CD14-positive monocyte (primary cell): ENCODE results near the gene FAM167B. TPM values are rescaled to one million over a fixed set of nuclear protein-coding genes. Genes with fewer than 3 reads are reported as not detected.

ENCODE experiments used
- DNase-seq, 3 donors: peaks; one replicate each; pipeline ENCODE4 v3.0.0-alpha.2; 2011 to 2022
- H2AFZ ChIP-seq: 2 replicates; pipeline ENCODE4 v1.6.0; 2012; ENCODE audit warnings: mild to moderate bottlenecking, low read depth, low read length, inconsistent platforms; ENCODE audit not compliant: insufficient read depth, poor library complexity, severe bottlenecking
- H3K27ac ChIP-seq, 2 donors: 1 replicate in 1 of 2; 2 replicates in 1 of 2; pipeline ENCODE4 v1.5.1; 2012 to 2013; ENCODE audit warnings: low read length in 2 of 2, control low read depth in 1 of 2, inconsistent platforms in 1 of 2, low read depth in 1 of 2, mild to moderate bottlenecking in 1 of 2
- H3K27me3 ChIP-seq, 2 donors: one replicate each; pipeline versions ENCODE4 v1.6.0 to v1.6.1; 2011 to 2013; ENCODE audit warnings: low read length in 2 of 2; ENCODE audit not compliant: control insufficient read depth in 2 of 2, insufficient read depth in 2 of 2
- H3K36me3 ChIP-seq, 2 donors: replicated peaks in 1 of 2; 1 replicate in 1 of 2; 2 replicates in 1 of 2; pipeline versions ENCODE4 v1.5.1 to v1.6.1; 2012 to 2013; ENCODE audit warnings: low read length in 2 of 2, control low read depth in 1 of 2, inconsistent platforms in 1 of 2, mild to moderate bottlenecking in 1 of 2; ENCODE audit not compliant: insufficient read depth in 2 of 2, control insufficient read depth in 1 of 2
- H3K4me1 ChIP-seq, 2 donors: 1 replicate in 1 of 2; 2 replicates in 1 of 2; pipeline versions ENCODE4 v1.5.1 to v1.6.1; 2012 to 2013; ENCODE audit warnings: low read length in 2 of 2, control low read depth in 1 of 2, inconsistent platforms in 1 of 2, mild to moderate bottlenecking in 1 of 2, moderate library complexity in 1 of 2; ENCODE audit not compliant: insufficient read depth in 2 of 2, control insufficient read depth in 1 of 2
- H3K4me2 ChIP-seq: replicated peaks from 2 replicates; pipeline ENCODE3; 2012; ENCODE audit warnings: low read length, moderate library complexity, mild to moderate bottlenecking; ENCODE audit not compliant: poor library complexity, severe bottlenecking; ENCODE audit errors: extremely low read depth
- H3K4me3 ChIP-seq, 3 experiments: fragments of 200-600 bp in 1 of 3; sonication (generic) in 1 of 3; replicated peaks in 1 of 3; 1 replicate in 2 of 3; 2 replicates in 1 of 3; pipeline ENCODE4 v1.5.1; 2011 to 2013; ENCODE audit warnings: low read length in 3 of 3, mild to moderate bottlenecking in 3 of 3, control low read depth in 2 of 3, low read depth in 2 of 3, inconsistent platforms in 1 of 3, moderate library complexity in 1 of 3
- H3K79me2 ChIP-seq: 2 replicates; pipeline ENCODE4 v1.6.0; 2012; ENCODE audit warnings: mild to moderate bottlenecking, control low read depth, inconsistent platforms, low read length, moderate library complexity; ENCODE audit not compliant: insufficient read depth
- H3K9ac ChIP-seq: 2 replicates; pipeline ENCODE4 v1.6.0; 2017; ENCODE audit warnings: low read length, mild to moderate bottlenecking; ENCODE audit not compliant: insufficient read depth, poor library complexity, severe bottlenecking
- H3K9me3 ChIP-seq, 2 donors: replicated peaks in 1 of 2; 1 replicate in 1 of 2; 2 replicates in 1 of 2; pipeline versions ENCODE4 v1.5.1 to v1.6.1; 2012 to 2013; ENCODE audit warnings: low read length in 2 of 2, control low read depth in 1 of 2; ENCODE audit not compliant: control insufficient read depth in 1 of 2, insufficient read depth in 1 of 2
- H4K20me1 ChIP-seq: 2 replicates; pipeline ENCODE4 v1.6.0; 2012; ENCODE audit warnings: mild to moderate bottlenecking, low read length, control low read depth, moderate library complexity; ENCODE audit not compliant: insufficient read depth
- H3K27ac Mint-ChIP-seq, 7 donors: one replicate each; pipeline ENCODE4 v1.8.0; 2020; ENCODE audit warnings: mild to moderate bottlenecking in 7 of 7, mixed read lengths in 7 of 7, moderate library complexity in 6 of 7, inconsistent platforms in 2 of 7
- H3K27me3 Mint-ChIP-seq, 3 donors: one replicate each; pipeline ENCODE4 v1.8.0; 2021 to 2022; ENCODE audit warnings: low read depth in 3 of 3, mild to moderate bottlenecking in 3 of 3, mixed read lengths in 3 of 3, moderate library complexity in 3 of 3, inconsistent platforms in 1 of 3
- H3K36me3 Mint-ChIP-seq, 2 donors: one replicate each; pipeline ENCODE4 v1.8.0; 2020; ENCODE audit warnings: mixed read lengths in 2 of 2, inconsistent platforms in 1 of 2, mild to moderate bottlenecking in 1 of 2
- H3K4me1 Mint-ChIP-seq: one replicate; pipeline ENCODE4 v1.8.0; 2020; ENCODE audit warnings: mild to moderate bottlenecking, mixed read lengths
- H3K4me3 Mint-ChIP-seq, 2 donors: one replicate each; pipeline ENCODE4 v1.8.0; 2020; ENCODE audit warnings: mild to moderate bottlenecking in 2 of 2, mixed read lengths in 2 of 2, moderate library complexity in 1 of 2
- H3K9me3 Mint-ChIP-seq, 7 donors: one replicate each; pipeline ENCODE4 v1.8.0; 2020 to 2022; ENCODE audit warnings: mixed read lengths in 7 of 7, mild to moderate bottlenecking in 6 of 7, moderate library complexity in 6 of 7, inconsistent platforms in 2 of 7
- CTCF ChIP-seq: fragments of 200-600 bp; IDR thresholded peaks from one replicate; pipeline ENCODE4 v1.8.0; 2022; ENCODE audit warnings: antibody characterized with exemption, mild to moderate bottlenecking
- WGBS: methylation state at CpG from one replicate; pipeline ENCODE4 v1.1.5; 2013; ENCODE audit warnings: missing lambda C conversion rate; ENCODE audit not compliant: insufficient coverage; 5-methylcytosine and 5-hydroxymethylcytosine counted together
- intact Hi-C, 2 donors: fragments of 100-400 bp; cut with micrococcal nuclease; formaldehyde crosslinking; loops; one replicate each; pipeline versions ENCODE4 v1.15.0 to v1.15.1; 2023
- polyA plus RNA-seq, 3 donors: library from polyadenylated mRNA; depleted of rRNA in 1 of 3; unstranded in 2 of 3; stranded (reverse) in 1 of 3; fragments of 300-500 nt in 2 of 3; fragments of >200 nt in 1 of 3; fragmentation: Illumina TruSeq in 2 of 3; gene quantifications; 1 replicate in 2 of 3; 2 replicates in 1 of 3; pipeline ENCODE4 v1.2.3, GENCODE V29; 2012 to 2021

The FAM167B gene
- polyA plus RNA-seq, 3 donors: not detected

GRCh38 chr1:32266921-32267591, 20.0 kb downstream of the FAM167B start:
- intact Hi-C loops: no loop called here
- no peak for TF ChIP-seq CTCF
- H3K79me2 ChIP-seq: no peaks in the 10 kb centered on the region
- no peak overlapping the region for H3K27ac ChIP-seq
- no peaks in the 10 kb centered on the region for H4K20me1 ChIP-seq
- H3K9ac ChIP-seq: no peak overlapping the region
- peaks cover 11 to 14% of the 10 kb centered on the region in 2 donors for H3K4me1 ChIP-seq
- Mint-ChIP-seq H3K27me3 (peaks cover 4 to 5% (median 4%) of the 10 kb centered on the region in 3 donors), H3K4me1 (peaks cover 20% of the 10 kb centered on the region), H3K36me3 (no peaks in the 10 kb centered on the region), H3K4me3 (no peak overlapping the region), H3K9me3 (peaks cover 0 to 2% (median 0%) of the 10 kb centered on the region in 7 donors), H3K27ac (peak overlapping the region in 1 of 7 donors; percentile 22)
- DNase-seq: no peak
- H3K36me3 ChIP-seq: no peaks in the 10 kb centered on the region
- WGBS: 95% methylated on average over 4 of the region's 7 CpGs
- no peaks in the 10 kb centered on the region for H3K27me3 ChIP-seq
- no peak overlapping the region for H3K4me3 ChIP-seq
- no peak overlapping the region for H2AFZ ChIP-seq
- no peaks in the 10 kb centered on the region for H3K9me3 ChIP-seq
- no peak overlapping the region for H3K4me2 ChIP-seq

- TF ChIP-seq CTCF: no peak
- H3K27me3 ChIP-seq: peaks cover 0 to 11% of the 10 kb centered on the region in 2 donors
- H3K4me1 ChIP-seq: peaks cover 9 to 12% of the 10 kb centered on the region in 2 donors
- DNase-seq: no peak
- H3K27ac Mint-ChIP-seq: no peak overlapping the region
- no peak overlapping the region for H2AFZ ChIP-seq
- no peak overlapping the region for H3K9ac ChIP-seq
- no peaks in the 10 kb centered on the region for H4K20me1 ChIP-seq
- no peak overlapping the region for H3K27ac ChIP-seq
- no peaks in the 10 kb centered on the region for H3K79me2 ChIP-seq
- H3K9me3 Mint-ChIP-seq: peaks cover 0 to 2% (median 0%) of the 10 kb centered on the region in 7 donors
- peaks cover 19 to 22% (median 20%) of the 10 kb centered on the region in 3 donors for H3K27me3 Mint-ChIP-seq
- no peaks in the 10 kb centered on the region for H3K36me3 ChIP-seq
- H3K36me3 Mint-ChIP-seq: no peaks in the 10 kb centered on the region
- no peaks in the 10 kb centered on the region for H3K9me3 ChIP-seq
- H3K4me1 Mint-ChIP-seq: peaks cover 12% of the 10 kb centered on the region
- H3K4me3 ChIP-seq: no peak overlapping the region
- no peak overlapping the region for H3K4me3 Mint-ChIP-seq
- no peak overlapping the region for H3K4me2 ChIP-seq
- intact Hi-C loops: no loop called here
These were observed 22.7 kb downstream of the FAM167B start for GRCh38 chr1:32269744-32270143.
